Esophagus muscularis mucosa (tissue), 4 donors: ENCODE results near the gene HABP2. TPM values are rescaled to one million over a fixed set of nuclear protein-coding genes. Genes with fewer than 3 reads are reported as not detected.

ENCODE experiments used
- DNase-seq: peaks from one replicate; pipeline ENCODE4 v3.0.0-alpha.2; 2017; ENCODE audit errors: extremely low spot score
- H3K27ac ChIP-seq, 4 donors: fragments of 200-600 bp; sonication (generic); replicated peaks in 1 of 4; 1 replicate in 3 of 4; 2 replicates in 1 of 4; pipeline ENCODE4 v1.5.1; 2016 to 2019; ENCODE audit warnings: mild to moderate bottlenecking in 1 of 4
- H3K27me3 ChIP-seq, 4 donors: fragments of 200-600 bp; sonication (generic); one replicate each; pipeline versions ENCODE4 v1.5.1 to v1.6.0; 2016 to 2019
- H3K36me3 ChIP-seq, 4 donors: fragments of 200-600 bp; sonication (generic); one replicate each; pipeline ENCODE4 v1.5.1; 2016 to 2019
- H3K4me1 ChIP-seq, 4 donors: fragments of 200-600 bp; sonication (generic); one replicate each; pipeline ENCODE4 v1.5.1; 2016 to 2019
- H3K4me3 ChIP-seq, 4 donors: fragments of 200-600 bp; sonication (generic); 1 replicate in 2 of 4; 2 replicates in 2 of 4; pipeline ENCODE4 v1.5.1; 2016 to 2019; ENCODE audit warnings: mild to moderate bottlenecking in 4 of 4, moderate library complexity in 1 of 4
- H3K9me3 ChIP-seq, 4 donors: fragments of 200-600 bp; sonication (generic); 1 replicate in 3 of 4; 2 replicates in 1 of 4; pipeline ENCODE4 v1.5.1; 2016 to 2019
- CTCF ChIP-seq, 3 experiments: fragments of 200-600 bp in 2 of 3; fragments of 450-650 bp in 1 of 3; sonication (generic) in 2 of 3; IDR thresholded peaks; one replicate each; pipeline ENCODE4 v1.5.1; 2017 to 2019; ENCODE audit warnings: antibody characterized with exemption in 3 of 3, mild to moderate bottlenecking in 2 of 3, moderate library complexity in 1 of 3
- EP300 ChIP-seq: sonication (generic); formaldehyde crosslinking; IDR thresholded peaks from one replicate; pipeline ENCODE4 v1.6.1; 2017; ENCODE audit warnings: antibody characterized with exemption
- POLR2A ChIP-seq: fragments of 450-650 bp; IDR thresholded peaks from one replicate; pipeline ENCODE4 v1.6.1; 2017; ENCODE audit warnings: antibody characterized with exemption, moderate library complexity, mild to moderate bottlenecking, low read depth
- POLR2AphosphoS5 ChIP-seq, 2 donors: sonication (generic); formaldehyde crosslinking; IDR thresholded peaks; one replicate each; pipeline ENCODE4 v1.6.1; 2017; ENCODE audit warnings: antibody characterized with exemption in 2 of 2
- WGBS: methylation state at CpG from one replicate; pipeline ENCODE4 v1.1.5; 2018; 5-methylcytosine and 5-hydroxymethylcytosine counted together
- intact Hi-C: fragments of 100-400 bp; cut with DNase I; formaldehyde crosslinking; loops from one replicate; pipeline ENCODE4 v1.15.1; 2023
- total RNA-seq, 4 donors: library from RNA; depleted of rRNA; stranded (reverse); fragments of >200 nt; gene quantifications; one replicate each; pipeline versions ENCODE4 v1.1.0 to v1.2.1, GENCODE V29; 2016

The HABP2 gene
- total RNA-seq, 4 donors from 2014 or later: not detected

- intact Hi-C loops: no loop called here
Observed at GRCh38 chr10:113529575-113529974, 23.3 kb upstream of the HABP2 start.

GRCh38 chr10:113530476-113530875, 22.4 kb upstream of the HABP2 start:
- no peak overlapping the region for H3K27ac ChIP-seq
- WGBS: 76% methylated on average over 13 of the region's 13 CpGs
- H3K36me3 ChIP-seq: no peaks in the 10 kb centered on the region
- no peaks in the 10 kb centered on the region for H3K9me3 ChIP-seq
- H3K4me1 ChIP-seq: no peaks in the 10 kb centered on the region
- intact Hi-C loops: no loop called here
- TF ChIP-seq POLR2A: no peak
- no peak for TF ChIP-seq CTCF (IDR thresholded peaks at IDR 0.05)
- TF ChIP-seq EP300: no peak
- TF ChIP-seq POLR2AphosphoS5 (IDR thresholded peaks at IDR 0.05): no peak
- no peak overlapping the region for H3K4me3 ChIP-seq
- DNase-seq: no peak
- peaks cover 0 to 27% (median 0%) of the 10 kb centered on the region in 4 donors for H3K27me3 ChIP-seq

More at GRCh38 chr10:113529575-113529974, 23.3 kb upstream of the HABP2 start:
- H3K27me3 ChIP-seq: peaks cover 0 to 25% (median 0%) of the 10 kb centered on the region in 4 donors
- TF ChIP-seq POLR2A (no peak), CTCF (IDR thresholded peaks at IDR 0.05) (no peak), POLR2AphosphoS5 (IDR thresholded peaks at IDR 0.05) (no peak), EP300 (no peak)
- H3K9me3 ChIP-seq: no peaks in the 10 kb centered on the region
- no peaks in the 10 kb centered on the region for H3K36me3 ChIP-seq
- DNase-seq: no peak
- 89% methylated on average over 8 of the region's 8 CpGs for WGBS
- no peaks in the 10 kb centered on the region for H3K4me1 ChIP-seq
- no peak overlapping the region for H3K4me3 ChIP-seq
- H3K27ac ChIP-seq: no peak overlapping the region

- Histone ChIP-seq H3K36me3 (no peaks in the 10 kb centered on the region), H3K27me3 (peaks cover 0 to 27% (median 0%) of the 10 kb centered on the region in 4 donors), H3K4me3 (no peak overlapping the region), H3K4me1 (no peaks in the 10 kb centered on the region), H3K27ac (no peak overlapping the region), H3K9me3 (no peaks in the 10 kb centered on the region)
- no peak for DNase-seq
- 88% methylated on average over 3 of the region's 3 CpGs for WGBS
- intact Hi-C loops: no loop called here
- no peak for TF ChIP-seq EP300
- no peak for TF ChIP-seq POLR2AphosphoS5 (IDR thresholded peaks at IDR 0.05)
- TF ChIP-seq CTCF (IDR thresholded peaks at IDR 0.05): no peak
- no peak for TF ChIP-seq POLR2A
Observed at GRCh38 chr10:113532724-113533123, 20.1 kb upstream of the HABP2 start.

GRCh38 chr10:113533801-113534200, 19.1 kb upstream of the HABP2 start:
- intact Hi-C loops: no loop called here
- TF ChIP-seq EP300 (no peak), CTCF (IDR thresholded peaks at IDR 0.05) (no peak), POLR2A (no peak), POLR2AphosphoS5 (IDR thresholded peaks at IDR 0.05) (no peak)
- H3K9me3 ChIP-seq: no peaks in the 10 kb centered on the region
- no peak overlapping the region for H3K4me3 ChIP-seq
- H3K36me3 ChIP-seq: no peaks in the 10 kb centered on the region
- no peaks in the 10 kb centered on the region for H3K4me1 ChIP-seq
- WGBS: 77% methylated on average over 6 of the region's 6 CpGs
- no peak for DNase-seq
- no peak overlapping the region for H3K27ac ChIP-seq
- H3K27me3 ChIP-seq: peaks cover 0 to 27% (median 0%) of the 10 kb centered on the region in 4 donors

- no peak overlapping the region for H3K27ac ChIP-seq
- no peaks in the 10 kb centered on the region for H3K36me3 ChIP-seq
- 80% methylated on average over 4 of the region's 4 CpGs for WGBS
- H3K27me3 ChIP-seq: peaks cover 0 to 26% (median 0%) of the 10 kb centered on the region in 4 donors
- H3K4me1 ChIP-seq: no peaks in the 10 kb centered on the region
- intact Hi-C loops: no loop called here
- TF ChIP-seq POLR2AphosphoS5 (IDR thresholded peaks at IDR 0.05) (no peak), CTCF (IDR thresholded peaks at IDR 0.05) (no peak), POLR2A (no peak), EP300 (no peak)
- H3K4me3 ChIP-seq: no peak overlapping the region
- DNase-seq: no peak
- H3K9me3 ChIP-seq: no peaks in the 10 kb centered on the region
Observed at GRCh38 chr10:113534423-113534822, 18.4 kb upstream of the HABP2 start.
